NCI-H1694 treated with DMSO at 0.1 percent for 48 hours (cell line): ENCODE measurements around the gene RAD52.

Experiments used
- DNase-seq: peaks from one replicate; lab custom pipeline; 2025; lab: John Stamatoyannopoulos, UW

The RAD52 gene

DNA sequence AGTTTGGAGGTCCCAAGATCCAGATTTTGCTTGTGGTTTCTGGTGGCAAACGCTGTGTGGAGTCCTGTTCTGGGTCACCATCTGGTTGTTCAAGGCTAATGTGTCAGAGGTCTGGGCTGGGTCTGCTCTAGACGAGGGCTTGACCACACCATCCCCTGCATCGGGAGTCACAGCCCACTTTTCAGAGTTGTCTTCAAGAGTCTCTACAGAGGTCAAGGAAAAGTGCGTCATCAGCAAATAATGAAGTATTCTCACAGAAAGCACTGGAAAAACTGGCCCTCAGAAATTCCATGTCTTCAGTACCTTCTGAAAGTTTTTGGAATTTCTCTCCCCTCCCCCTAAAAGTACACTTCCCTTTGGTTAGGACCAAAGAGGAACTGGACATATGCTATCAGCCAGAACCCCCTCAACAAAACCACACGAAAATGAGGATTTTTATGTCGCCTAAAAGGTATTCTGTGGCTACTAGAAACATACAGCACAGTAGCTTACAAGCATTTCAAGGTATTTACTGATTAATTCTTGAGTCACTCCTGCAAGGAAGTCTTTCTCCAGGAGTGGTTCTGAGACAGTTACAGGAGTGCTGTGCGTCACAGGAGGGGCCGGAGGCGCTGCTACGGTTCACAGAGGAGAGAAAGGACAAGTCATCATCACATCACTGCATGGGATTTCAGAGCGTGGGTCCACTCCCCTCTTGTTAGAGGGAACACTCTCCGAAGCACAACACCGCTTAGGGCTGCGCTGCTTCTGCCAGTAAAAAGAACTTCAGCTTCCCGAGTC, 35.4 kb downstream of the RAD52 start:
- DNase-seq, result no peak

DNA sequence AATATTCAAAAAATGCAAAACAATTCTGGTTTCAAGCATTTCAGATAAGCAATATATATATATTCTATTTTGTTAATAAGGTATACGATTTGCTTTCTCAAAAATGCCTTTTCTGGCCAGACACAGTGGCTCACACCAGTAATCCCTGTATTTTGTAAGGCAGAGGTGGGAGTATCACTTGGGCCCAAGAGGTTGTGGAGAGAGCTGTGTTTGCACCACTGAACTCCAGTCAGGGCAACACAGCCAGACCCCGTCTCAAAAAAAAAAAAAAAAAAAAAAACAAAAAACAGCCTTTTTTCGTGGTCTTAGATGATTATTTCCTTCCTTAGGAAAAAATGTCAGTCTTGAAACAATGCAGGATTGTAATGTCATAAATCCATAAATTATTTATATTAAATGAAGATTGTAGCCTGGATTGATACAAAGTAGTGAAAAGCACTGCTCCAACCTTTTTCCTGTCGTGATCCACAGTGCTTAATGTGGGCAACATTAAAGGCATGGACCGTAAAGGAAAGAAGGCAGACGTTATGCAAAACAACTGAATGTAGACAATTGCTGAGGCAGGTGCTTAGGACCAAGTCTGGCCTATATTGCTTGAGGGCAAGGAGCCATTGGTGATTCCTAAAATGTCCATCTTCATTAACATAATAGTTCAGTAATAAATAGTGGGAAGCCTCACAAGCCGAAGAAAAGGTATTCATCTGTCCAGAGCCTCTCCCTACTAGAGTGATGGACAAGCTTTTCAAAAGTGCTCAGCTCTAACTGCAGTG, 36.8 kb downstream of the RAD52 start:
- DNase-seq, result no peak

DNA sequence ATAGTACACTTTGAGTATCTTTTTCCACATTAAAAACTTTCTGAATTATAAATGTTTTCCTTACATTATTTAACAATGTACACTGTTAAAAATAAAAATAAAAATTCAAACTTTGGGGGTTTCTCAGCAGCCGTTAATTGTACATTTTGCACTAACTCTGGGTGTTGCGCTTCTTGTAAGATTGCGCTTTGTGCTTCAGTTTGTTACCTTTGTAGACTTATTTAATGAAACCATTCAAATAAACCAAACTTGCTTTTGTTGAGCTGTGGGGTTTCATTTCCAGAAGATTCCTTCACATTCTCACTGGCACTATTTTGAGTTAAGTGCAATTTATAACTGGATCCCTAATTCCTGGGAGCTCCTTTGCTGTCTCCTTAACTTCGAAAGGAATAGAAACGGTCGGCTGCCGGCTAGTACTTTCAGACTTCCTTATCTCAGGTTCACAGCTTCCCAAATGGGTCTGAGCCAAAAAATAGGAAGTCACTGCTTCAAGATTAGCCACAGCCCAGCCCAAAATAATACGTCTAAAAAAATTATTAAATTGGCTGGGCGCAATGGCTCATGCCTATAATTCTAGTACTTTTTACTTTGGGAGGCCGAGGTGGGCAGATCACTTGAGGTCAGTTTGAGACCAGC, 38.2 kb downstream of the RAD52 start:
- no peak for DNase-seq

DNA sequence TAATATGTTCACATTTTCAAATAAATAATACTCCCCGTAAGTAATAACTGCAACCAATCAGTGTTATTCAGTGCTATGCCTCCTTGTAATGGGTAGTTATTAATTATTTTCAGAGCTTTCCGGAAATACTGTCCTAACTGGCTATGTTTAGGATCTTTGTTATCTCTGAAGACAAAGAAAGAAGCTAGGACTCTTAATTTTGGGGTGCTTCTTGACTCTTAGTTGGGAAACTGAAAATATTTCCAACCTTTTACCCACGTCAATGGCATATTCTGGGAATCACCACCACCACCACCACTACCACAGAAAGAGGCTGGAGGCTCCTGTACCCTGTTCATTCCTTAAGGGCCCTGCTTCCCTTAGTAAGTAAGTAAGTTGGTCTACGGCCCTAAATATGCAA, 39.1 kb downstream of the RAD52 start:
- DNase-seq, result no peak

DNA sequence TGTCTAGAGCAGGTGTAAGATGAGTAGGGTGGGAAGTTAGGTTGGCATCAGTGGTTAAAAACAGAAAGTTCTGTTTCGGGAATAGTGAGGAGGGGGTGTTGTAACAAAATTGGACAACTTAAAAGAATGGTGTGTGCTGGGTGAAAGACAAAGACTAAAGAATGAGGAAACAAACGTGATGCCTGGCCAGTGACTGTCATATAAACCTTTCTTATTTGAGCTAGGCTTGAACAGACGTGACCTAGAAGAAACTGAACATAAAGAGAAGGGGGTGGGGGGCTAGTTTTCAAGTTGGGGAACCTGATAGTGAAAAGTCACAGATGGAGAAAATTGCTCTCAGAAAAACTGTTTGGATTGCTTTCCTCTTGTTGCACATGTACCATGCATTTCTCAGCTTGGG, 39.6 kb downstream of the RAD52 start:
- no peak for DNase-seq

DNA sequence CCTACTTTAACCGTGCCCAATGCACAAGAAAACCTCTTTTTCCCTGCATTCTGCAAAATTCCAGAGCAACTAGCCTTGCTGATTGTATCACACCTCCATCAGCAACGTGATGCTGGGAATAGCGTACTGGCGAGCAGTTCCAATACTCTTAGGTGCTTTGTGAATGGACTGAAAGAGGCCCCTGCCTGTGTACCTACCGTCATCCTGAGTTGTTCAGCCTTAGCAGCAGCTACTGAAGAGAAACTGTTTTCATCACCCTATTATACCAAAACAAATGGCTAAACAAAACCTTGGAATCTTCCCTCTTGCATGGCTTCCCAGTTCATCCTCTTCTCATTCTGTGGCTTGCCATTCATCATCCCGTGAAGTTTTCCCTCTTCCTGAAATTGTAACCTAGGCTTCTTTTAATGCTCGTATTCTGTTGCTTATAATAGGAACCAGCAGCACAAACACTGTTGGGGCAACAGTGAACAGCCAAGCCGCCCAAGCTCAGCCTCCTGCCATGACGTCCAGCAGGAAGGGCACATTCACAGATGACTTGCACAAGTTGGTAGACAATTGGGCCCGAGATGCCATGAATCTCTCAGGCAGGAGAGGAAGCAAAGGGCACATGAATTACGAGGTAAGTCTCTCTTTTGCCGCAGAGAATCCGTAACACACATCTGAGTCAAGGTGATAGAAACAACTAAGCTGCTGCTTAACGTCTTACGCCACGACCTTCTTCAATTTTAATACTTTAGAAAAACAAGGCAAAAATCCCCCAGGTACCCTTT, 41.9 kb downstream of the RAD52 start:
- DNase-seq, result no peak

DNA sequence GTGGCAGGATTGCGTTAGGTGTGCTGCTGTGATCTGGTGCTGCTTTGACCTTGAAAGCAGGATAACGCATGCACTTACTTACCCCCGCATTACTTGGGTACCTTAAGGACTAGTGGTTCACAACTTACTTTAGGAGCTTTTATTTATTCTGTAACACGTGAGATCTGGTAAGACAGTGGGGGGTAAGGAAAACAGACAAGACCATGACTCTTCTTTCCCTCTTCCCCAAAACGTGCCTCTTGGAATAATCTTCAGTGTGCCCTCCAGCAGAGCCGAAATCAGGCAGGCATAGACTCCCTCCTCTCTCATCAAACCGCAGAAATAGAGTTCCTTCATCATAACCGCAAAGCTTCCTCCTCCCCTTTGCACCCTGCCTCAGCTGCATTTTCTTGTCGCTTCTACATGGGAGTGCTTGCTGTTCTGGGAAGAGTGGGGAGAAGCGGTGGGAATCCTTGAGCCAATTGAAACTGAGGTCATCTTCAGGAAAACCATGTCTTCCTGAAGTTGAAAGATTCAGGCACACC, 43.4 kb downstream of the RAD52 start:
- DNase-seq, result no peak

DNA sequence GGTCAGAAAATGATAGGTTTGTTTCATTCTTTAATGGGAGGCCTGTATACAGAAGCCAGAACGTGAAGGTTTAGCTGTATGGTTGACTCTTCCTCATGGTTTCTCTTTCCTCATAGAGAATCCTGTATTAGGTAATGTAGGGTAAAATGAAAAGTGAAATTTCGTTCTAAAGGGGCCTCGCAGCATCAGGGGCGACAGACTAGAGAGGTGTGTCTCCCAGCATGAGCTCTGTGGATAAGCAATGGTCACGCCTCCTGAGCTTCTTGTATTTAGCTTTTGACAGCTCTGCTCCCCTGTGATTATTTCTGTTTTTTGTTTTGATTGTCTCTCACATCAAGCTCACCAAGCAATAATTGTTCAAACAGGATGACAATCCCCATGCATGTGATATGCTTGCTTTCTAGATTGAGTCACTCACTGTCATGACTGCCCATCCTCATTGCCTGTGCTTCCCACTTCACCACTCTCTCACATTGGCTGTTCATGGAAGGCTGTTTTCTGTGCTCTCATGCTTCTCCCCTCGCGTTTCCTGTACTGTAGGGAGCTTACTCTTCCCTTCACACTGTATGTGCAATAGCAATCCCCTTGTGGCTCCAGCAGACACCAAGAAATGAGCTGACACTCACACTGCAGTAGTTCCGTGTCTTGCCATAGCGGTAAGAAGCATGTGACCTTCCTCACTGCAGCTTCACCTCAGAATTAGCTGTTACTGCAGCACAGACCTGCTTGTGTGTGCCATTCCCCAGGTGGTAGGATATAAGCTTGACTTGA, 44.0 kb downstream of the RAD52 start:
- DNase-seq, result no peak

DNA sequence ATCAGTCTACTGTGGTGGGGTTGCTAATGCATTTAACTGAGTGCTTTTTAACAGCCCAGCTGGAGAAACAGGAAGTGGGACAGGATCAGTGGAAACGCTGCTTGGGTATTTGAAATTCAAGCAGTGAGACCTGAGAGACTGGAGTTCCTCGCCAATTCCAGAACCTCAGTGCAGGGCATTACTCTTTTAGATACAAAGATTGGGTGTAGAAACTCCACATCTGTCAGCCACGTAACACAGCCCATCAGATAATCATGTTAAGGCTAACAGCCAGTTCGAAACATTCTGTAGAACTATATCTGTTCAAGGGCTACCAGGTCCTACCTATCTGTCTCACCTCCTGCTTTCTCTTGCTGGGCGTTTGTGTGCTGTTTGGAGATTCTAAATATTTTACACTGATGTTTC, 45.5 kb downstream of the RAD52 start:
- DNase-seq, result no peak

DNA sequence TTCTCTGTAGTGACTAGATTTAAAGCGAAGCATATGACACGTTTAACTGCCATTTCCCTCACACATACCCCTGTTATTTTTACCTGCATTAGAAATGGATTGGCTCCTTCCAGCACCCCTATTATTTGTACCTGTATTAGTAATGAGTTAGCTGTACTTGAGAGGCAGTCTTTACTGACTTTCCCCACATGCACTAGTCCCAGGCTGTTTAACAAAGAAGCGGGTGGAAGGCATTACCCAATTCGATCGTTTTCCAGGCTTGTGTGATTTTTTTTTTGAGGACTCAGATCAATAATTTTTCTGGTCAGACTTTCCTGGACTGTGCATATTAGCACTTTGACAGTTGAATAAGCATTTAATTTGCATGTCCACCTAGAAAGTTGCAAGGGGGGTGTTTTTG, 46.4 kb downstream of the RAD52 start:
- no peak for DNase-seq

DNA sequence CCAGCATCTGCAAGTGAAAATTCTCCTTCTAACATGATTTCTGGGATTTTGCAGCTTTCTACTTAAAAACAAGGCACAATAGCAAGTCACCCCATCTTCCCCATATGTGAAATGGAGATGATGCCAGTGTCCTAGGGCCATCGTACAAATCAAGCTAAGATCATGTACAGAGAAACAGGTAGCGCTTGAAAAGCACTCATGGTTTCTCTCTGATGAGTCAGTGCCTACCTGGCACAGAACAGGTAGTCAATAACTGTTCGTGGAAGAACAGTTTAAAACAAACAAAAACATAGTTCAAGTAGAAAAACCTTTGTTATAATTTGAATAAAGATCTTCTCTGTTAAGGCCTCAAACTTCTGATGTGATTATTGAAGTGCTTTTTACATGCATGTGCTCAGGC, 46.9 kb downstream of the RAD52 start:
- no peak for DNase-seq

DNA sequence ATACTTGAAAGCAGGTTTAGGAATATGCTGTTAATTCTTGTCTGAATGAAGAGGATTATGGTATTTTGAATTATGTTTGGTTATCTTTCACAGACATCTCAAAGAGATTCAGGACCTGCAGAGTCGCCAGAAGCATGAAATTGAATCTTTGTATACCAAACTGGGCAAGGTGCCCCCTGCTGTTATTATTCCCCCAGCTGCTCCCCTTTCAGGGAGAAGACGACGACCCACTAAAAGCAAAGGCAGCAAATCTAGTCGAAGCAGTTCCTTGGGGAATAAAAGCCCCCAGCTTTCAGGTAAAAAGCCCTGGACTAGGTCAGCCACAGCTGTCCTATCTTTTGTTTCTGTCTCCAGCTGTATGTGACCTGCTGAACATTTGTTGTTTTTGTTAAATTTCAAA, 52.1 kb downstream of the RAD52 start:
- no peak for DNase-seq

DNA sequence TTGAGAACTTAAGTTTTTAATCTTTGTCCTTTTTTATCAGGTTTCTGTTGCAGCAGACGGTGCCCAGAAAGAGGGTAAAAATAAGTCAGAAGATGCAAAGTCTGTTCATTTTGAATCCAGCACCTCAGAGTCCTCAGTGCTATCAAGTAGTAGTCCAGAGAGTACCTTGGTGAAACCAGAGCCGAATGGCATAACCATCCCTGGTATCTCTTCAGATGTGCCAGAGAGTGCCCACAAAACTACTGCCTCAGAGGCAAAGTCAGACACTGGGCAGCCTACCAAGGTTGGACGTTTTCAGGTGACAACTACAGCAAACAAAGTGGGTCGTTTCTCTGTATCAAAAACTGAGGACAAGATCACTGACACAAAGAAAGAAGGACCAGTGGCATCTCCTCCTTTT, 53.5 kb downstream of the RAD52 start:
- DNase-seq, result no peak

DNA sequence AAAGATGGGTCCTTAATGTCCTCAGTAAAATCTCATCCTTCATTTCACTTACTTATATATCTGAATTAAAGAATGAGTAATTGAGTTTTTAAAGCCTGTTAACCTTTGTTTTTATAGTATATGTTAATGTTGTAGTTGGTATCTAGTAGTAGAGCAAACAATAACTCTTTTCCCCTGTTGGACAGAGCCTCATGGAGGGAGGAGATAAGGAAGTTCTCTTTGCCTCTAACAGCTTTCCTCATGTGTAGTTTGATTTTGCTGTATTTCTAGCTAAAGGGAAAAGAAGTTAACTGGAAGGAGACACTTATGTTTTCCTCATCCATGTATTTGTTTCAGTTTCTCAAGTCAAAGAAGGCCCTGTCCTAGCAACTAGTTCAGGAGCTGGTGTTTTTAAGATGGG, 55.3 kb downstream of the RAD52 start:
- DNase-seq, result no peak

DNA sequence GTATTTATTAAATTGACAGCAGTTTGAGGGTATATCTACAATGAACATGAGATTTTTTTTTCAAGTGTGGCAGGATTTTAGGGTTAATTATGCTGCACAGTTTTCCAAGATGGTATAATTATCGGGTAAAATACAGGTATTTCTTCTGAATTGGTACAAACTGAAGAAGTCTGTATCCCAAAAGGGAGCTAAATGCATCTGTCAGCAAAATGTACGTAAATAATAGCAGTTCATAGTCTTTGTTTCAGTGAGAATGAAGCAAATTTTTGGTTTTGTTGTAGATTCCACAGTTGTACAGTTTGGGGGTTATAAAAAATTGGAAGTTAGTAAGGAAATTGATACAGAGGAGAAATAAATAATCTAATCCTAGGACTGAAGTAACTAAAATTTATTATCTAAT, 63.3 kb downstream of the RAD52 start:
- DNase-seq, result no peak

DNA sequence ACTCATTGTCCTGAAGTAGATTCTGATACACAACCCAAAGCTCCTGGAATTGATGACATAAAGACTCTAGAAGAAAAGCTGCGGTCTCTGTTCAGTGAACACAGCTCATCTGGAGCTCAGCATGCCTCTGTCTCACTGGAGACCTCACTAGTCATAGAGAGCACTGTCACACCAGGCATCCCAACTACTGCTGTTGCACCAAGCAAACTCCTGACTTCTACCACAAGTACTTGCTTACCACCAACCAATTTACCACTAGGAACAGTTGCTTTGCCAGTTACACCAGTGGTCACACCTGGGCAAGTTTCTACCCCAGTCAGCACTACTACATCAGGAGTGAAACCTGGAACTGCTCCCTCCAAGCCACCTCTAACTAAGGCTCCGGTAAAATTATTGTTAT, 63.8 kb downstream of the RAD52 start:
- DNase-seq, result no peak

DNA sequence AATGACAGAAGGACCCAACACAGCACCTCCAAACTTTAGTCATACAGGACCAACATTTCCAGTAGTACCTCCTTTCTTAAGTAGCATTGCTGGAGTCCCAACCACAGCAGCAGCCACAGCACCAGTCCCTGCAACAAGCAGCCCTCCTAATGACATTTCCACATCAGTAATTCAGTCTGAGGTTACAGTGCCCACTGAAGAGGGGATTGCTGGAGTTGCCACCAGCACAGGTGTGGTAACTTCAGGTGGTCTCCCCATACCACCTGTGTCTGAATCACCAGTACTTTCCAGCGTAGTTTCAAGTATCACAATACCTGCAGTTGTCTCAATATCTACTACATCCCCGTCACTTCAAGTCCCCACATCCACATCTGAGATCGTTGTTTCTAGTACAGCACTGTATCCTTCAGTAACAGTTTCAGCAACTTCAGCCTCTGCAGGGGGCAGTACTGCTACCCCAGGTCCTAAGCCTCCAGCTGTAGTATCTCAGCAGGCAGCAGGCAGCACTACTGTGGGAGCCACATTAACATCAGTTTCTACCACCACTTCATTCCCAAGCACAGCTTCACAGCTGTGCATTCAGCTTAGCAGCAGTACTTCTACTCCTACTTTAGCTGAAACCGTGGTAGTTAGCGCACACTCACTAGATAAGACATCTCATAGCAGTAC, 64.6 kb downstream of the RAD52 start:
- DNase-seq, result no peak

DNA sequence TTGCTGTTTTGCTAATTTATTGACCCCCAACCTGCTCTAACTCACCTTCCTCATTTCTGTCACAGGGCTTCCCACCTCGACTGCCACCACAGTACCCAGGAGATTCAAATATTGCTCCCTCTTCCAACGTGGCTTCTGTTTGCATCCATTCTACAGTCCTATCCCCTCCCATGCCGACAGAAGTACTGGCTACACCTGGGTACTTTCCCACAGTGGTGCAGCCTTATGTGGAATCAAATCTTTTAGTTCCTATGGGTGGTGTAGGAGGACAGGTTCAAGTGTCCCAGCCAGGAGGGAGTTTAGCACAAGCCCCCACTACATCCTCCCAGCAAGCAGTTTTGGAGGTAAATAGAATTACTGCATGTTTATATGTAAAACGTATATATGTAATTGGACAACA, 68.8 kb downstream of the RAD52 start:
- no peak for DNase-seq

DNA sequence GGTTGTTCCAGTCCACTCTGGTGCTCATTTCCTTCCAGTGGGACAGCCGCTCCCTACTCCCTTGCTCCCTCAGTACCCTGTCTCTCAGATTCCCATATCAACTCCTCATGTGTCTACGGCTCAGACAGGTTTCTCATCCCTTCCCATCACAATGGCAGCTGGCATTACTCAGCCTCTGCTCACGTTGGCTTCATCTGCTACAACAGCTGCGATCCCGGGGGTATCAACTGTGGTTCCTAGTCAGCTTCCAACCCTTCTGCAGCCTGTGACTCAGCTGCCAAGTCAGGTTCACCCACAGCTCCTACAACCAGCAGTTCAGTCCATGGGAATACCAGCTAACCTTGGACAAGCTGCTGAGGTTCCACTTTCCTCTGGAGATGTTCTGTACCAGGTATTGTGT, 69.9 kb downstream of the RAD52 start:
- peak; percentile 96 for DNase-seq

DNA sequence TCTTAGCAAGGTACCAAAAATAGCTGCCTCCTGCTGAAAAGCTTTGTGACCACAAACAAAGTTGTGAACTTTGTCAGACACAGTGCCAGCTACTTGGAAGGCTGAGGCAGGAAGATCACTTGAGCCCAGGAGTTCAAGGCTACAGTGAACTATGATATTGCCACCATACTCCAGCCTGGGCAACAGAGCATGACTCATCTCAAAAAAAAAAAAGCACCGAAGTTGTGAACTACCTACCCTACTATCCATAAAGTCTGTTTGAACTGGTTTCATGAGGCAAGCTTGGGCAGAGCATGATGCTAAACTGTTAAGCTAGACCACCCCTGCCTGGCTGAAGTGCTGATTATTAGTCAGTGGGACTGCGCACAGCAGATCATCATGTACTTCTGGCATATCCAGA, 75.5 kb downstream of the RAD52 start:
- no peak for DNase-seq

DNA sequence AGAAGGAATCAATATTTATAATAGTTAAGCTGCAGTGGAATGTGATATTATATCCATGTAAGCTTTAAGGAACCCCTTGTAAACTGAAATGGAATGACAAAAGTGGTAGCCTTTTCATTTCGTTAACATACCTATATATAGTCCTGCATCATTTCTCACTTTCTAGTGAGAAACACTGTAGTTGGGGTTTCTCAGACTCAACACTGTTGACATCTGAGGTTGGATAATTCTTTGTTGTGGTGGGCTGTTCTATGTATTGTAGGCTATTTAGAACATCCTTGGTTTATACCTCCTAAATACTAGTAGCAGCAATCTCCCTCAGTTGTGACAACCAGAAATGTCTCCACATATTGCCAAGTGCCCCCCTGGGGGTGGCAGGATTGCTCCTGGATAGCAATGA, 79.1 kb downstream of the RAD52 start:
- DNase-seq, result no peak
